Measurements from ENCODE around the gene NRP1. TPM values are rescaled to one million over a fixed set of nuclear protein-coding genes. Genes with fewer than 3 reads are reported as not detected.

Gene NRP1
- total RNA-seq, 4 donors from 2014 or later, result 20.4 to 29.0 (median 22.1) TPM

DNA sequence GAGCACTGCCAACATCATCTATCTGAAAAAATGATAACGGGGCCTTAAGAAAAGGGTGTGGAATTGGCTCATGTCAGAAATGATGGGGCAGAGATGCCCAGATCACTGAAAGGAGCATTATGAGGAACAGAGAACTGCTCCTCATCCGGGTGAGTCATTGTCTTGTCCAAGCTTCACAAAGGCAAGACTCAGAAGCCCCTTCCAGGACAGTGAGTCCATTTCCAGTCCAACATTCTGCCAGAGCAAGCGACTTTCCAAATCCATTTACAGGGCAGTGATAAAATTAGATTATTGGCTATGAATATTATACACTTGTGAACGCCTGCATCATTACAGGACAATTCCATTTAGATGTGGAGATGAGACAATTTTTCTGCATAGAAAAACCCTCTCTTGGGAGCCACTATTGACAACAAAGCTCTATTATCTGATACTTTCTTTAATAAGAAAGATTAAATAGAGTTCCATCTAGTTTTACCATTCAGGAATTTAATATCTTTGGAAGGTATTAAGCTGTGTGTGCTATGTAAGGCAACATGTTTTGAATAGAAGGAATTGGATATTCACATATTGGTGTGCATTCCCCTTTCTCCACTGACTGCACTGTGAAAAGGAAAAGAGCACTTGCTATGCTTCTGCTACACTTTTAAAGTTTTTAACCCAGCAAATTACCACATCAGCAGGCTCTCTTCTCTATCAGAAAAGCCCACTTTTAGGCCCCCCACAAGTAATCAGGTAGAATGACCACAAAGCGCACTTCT lies 159.6 kb downstream of the NRP1 start:
- no peak for TF ChIP-seq POLR2A (IDR thresholded peaks at IDR 0.05)
- TF ChIP-seq, protein P1, sequence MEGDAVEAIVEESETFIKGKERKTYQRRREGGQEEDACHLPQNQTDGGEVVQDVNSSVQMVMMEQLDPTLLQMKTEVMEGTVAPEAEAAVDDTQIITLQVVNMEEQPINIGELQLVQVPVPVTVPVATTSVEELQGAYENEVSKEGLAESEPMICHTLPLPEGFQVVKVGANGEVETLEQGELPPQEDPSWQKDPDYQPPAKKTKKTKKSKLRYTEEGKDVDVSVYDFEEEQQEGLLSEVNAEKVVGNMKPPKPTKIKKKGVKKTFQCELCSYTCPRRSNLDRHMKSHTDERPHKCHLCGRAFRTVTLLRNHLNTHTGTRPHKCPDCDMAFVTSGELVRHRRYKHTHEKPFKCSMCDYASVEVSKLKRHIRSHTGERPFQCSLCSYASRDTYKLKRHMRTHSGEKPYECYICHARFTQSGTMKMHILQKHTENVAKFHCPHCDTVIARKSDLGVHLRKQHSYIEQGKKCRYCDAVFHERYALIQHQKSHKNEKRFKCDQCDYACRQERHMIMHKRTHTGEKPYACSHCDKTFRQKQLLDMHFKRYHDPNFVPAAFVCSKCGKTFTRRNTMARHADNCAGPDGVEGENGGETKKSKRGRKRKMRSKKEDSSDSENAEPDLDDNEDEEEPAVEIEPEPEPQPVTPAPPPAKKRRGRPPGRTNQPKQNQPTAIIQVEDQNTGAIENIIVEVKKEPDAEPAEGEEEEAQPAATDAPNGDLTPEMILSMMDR (IDR thresholded peaks at IDR 0.05 in 4 of 5, conservative IDR thresholded peaks at IDR 0.05 in 1 of 5), result no peak
- no peak for DNase-seq
- in situ Hi-C loops (cut with MboI; ENCODE audit: low sequenced_read_pairs in 4 of 4), result loop anchor here in 3 of 4 donors (25.0 kb wide), 1 partner anchor 1462 kb away; no protein-coding TSS in a partner anchor
- H3K9me3 ChIP-seq, result no peaks in the 10 kb centered on the region
- H3K4me1 ChIP-seq, result peaks cover 0 to 8% of the 10 kb centered on the region in 2 donors
- ATAC-seq, result no peak
- no peak overlapping the region for H3K4me3 ChIP-seq
- no peak overlapping the region for H3K27ac ChIP-seq
- intact Hi-C loops (cut with DNase I; ENCODE audit: low total_unique reads), result no loop called here
- H3K27me3 ChIP-seq, result no peaks in the 10 kb centered on the region
- peaks cover 0 to 8% of the 10 kb centered on the region in 2 donors for H3K36me3 ChIP-seq

DNA sequence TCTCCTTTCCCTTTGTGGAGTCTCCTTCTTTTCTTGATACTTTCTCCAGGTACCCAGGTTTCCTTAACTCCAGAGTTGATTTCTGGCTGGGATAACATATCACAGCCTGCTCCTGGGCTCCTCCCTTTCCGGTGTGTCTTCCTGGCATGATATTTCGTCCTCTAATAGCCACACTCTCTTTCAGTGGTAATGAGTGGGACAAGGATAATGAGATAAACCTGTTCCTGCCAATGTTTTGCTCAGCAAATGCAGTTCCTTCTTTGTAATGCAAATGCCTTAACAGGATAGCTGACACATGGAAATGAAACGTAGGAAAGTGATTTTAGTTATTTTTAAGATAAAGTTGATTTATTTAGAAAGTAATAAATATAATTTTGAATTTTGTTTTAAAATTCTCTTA lies 168.6 kb downstream of the NRP1 start:
- no peaks in the 10 kb centered on the region for H3K4me1 ChIP-seq
- H3K36me3 ChIP-seq, result no peaks in the 10 kb centered on the region
- no peaks in the 10 kb centered on the region for H3K9me3 ChIP-seq
- H3K4me3 ChIP-seq, result no peak overlapping the region
- ATAC-seq, result no peak
- H3K27me3 ChIP-seq, result no peaks in the 10 kb centered on the region
- H3K27ac ChIP-seq, result no peak overlapping the region
- TF ChIP-seq POLR2A (IDR thresholded peaks at IDR 0.05), result no peak
- TF ChIP-seq, protein P1 (IDR thresholded peaks at IDR 0.05 in 4 of 5, conservative IDR thresholded peaks at IDR 0.05 in 1 of 5), result no peak
- in situ Hi-C loops (cut with MboI; ENCODE audit: low sequenced_read_pairs in 4 of 4) (no loop called here), intact Hi-C loops (cut with DNase I; ENCODE audit: low total_unique reads) (no loop called here)
- DNase-seq, result no peak

DNA sequence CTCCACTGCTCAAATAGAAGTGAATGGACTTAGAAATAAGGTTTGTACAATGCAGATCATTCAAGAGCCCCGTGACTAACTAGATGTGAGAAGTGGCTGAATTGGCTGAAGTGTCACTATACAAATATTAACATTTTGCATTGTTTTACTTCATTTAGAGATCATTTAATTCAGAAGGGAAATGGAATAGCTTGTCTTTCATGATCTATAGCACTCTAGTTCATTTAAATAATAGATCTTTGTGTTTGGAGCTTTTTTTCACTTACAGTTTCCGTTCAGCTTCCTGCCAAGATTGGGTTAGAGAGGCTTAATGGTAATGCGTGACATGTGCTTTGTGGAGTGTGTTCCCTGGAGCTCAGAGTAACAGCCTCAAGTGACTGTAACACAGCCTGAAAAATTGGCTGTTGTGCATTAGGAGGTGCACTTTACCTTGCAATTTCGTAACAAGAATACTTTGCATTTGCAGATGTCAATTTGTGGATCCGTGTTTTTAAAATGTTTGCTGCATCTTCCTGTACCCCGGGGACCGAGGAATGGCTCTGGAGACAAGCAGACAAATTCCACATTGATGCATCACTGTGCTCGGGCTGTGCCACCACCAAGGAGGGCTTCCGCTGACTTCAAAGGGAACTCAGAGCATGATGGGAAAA lies 170.3 kb downstream of the NRP1 start:
- Histone ChIP-seq H3K27me3 (no peaks in the 10 kb centered on the region), H3K36me3 (no peaks in the 10 kb centered on the region), H3K27ac (no peak overlapping the region), H3K4me1 (no peaks in the 10 kb centered on the region), H3K4me3 (no peak overlapping the region), H3K9me3 (no peaks in the 10 kb centered on the region)
- ATAC-seq (no peak), DNase-seq (no peak)
- intact Hi-C loops (cut with DNase I; ENCODE audit: low total_unique reads) (no loop called here), in situ Hi-C loops (cut with MboI; ENCODE audit: low sequenced_read_pairs in 4 of 4) (no loop called here)
- TF ChIP-seq POLR2A (IDR thresholded peaks at IDR 0.05), result no peak
- TF ChIP-seq, protein P1 (IDR thresholded peaks at IDR 0.05 in 4 of 5, conservative IDR thresholded peaks at IDR 0.05 in 1 of 5), result no peak

DNA sequence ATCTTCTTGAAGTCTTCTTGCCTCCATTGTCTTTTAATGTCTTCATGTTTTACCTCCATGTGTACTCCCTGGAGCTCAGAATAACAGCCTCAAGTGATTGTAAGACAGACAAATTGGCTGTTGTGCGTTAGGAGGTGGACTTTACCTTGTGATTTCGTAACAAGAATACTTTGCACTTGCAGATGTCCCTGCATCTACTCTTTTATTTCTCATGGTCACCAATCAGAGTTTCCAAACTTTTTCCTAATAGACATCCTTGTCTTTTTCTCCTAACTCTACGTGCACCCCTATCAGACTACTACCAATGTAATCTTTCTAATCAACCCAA lies 172.3 kb downstream of the NRP1 start:
- Histone ChIP-seq H3K4me3 (no peak overlapping the region), H3K27ac (no peak overlapping the region), H3K4me1 (no peaks in the 10 kb centered on the region), H3K9me3 (no peaks in the 10 kb centered on the region), H3K27me3 (peaks cover 0 to under 1% (median 0%) of the 10 kb centered on the region in 3 donors), H3K36me3 (no peaks in the 10 kb centered on the region)
- no peak for ATAC-seq
- no peak for DNase-seq
- TF ChIP-seq, protein P1 (IDR thresholded peaks at IDR 0.05 in 4 of 5, conservative IDR thresholded peaks at IDR 0.05 in 1 of 5), result no peak
- TF ChIP-seq POLR2A (IDR thresholded peaks at IDR 0.05), result no peak
- intact Hi-C loops (cut with DNase I; ENCODE audit: low total_unique reads) (no loop called here), in situ Hi-C loops (cut with MboI; ENCODE audit: low sequenced_read_pairs in 4 of 4) (no loop called here)
